ENCODE measurements around the gene TTYH1. TPM values are rescaled to one million over a fixed set of nuclear protein-coding genes. Genes with fewer than 3 reads are reported as not detected.

The TTYH1 gene
- total RNA-seq, 1 donor from 2014 or later, result not detected

- H3K27me3 Mint-ChIP-seq (ENCODE audit: unreplicated experiment), result peaks cover 2% of the 10 kb centered on the region
- peaks cover 6% of the 10 kb centered on the region for H3K36me3 Mint-ChIP-seq (ENCODE audit: unreplicated experiment)
- TF ChIP-seq CTCF (IDR thresholded peaks at IDR 0.05), result no peak
- no peak for DNase-seq (ENCODE audit: extremely low spot score, unreplicated experiment)
- no peaks in the 10 kb centered on the region for H3K9me3 Mint-ChIP-seq (ENCODE audit: unreplicated experiment)
- H3K4me3 Mint-ChIP-seq (ENCODE audit: unreplicated experiment), result no peak overlapping the region
- no peak overlapping the region for H3K27ac Mint-ChIP-seq (ENCODE audit: unreplicated experiment)
- H3K4me1 Mint-ChIP-seq (ENCODE audit: unreplicated experiment), result peaks cover 14% of the 10 kb centered on the region
Observed at GRCh38 chr19:54433697-54434096, 18.4 kb downstream of the TTYH1 start.

- H3K9me3 Mint-ChIP-seq (ENCODE audit: unreplicated experiment), result no peaks in the 10 kb centered on the region
- peaks cover 14% of the 10 kb centered on the region for H3K4me1 Mint-ChIP-seq (ENCODE audit: unreplicated experiment)
Observed at GRCh38 chr19:54434112-54434872, 19.0 kb downstream of the TTYH1 start.

DNA sequence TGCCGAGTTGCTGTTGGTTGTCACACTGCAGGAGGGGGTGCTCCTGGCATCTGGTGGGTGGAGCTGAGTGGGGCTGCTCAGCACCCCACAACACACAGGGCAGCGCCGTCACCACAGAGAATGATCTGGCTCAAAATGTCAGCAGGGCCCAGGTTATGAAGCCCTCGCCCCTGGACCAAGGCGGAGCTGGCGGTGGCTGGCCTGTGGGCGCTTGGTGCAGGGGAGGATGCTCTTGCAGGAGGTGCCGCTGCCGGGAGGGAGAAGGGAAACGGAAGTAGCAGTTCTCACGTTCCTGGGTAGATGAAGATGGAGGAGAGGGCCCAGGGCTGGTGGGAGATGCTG is 19.6 kb downstream of the TTYH1 start:
- no peak for DNase-seq (ENCODE audit: extremely low spot score, unreplicated experiment)
- Mint-ChIP-seq H3K9me3 (ENCODE audit: unreplicated experiment) (no peaks in the 10 kb centered on the region), H3K27ac (ENCODE audit: unreplicated experiment) (no peak overlapping the region), H3K4me1 (ENCODE audit: unreplicated experiment) (peaks cover 14% of the 10 kb centered on the region), H3K4me3 (ENCODE audit: unreplicated experiment) (no peak overlapping the region), H3K27me3 (ENCODE audit: unreplicated experiment) (peaks cover 2% of the 10 kb centered on the region), H3K36me3 (ENCODE audit: unreplicated experiment) (peaks cover 6% of the 10 kb centered on the region)
- no peak for TF ChIP-seq CTCF (IDR thresholded peaks at IDR 0.05)

More at GRCh38 chr19:54434112-54434872, 19.0 kb downstream of the TTYH1 start:
- no peak overlapping the region for H3K27ac Mint-ChIP-seq (ENCODE audit: unreplicated experiment)
- TF ChIP-seq CTCF (IDR thresholded peaks at IDR 0.05), result no peak
- no peak for DNase-seq (ENCODE audit: extremely low spot score, unreplicated experiment)
- H3K4me3 Mint-ChIP-seq (ENCODE audit: unreplicated experiment), result no peak overlapping the region
- H3K27me3 Mint-ChIP-seq (ENCODE audit: unreplicated experiment), result peaks cover 2% of the 10 kb centered on the region
- peaks cover 6% of the 10 kb centered on the region for H3K36me3 Mint-ChIP-seq (ENCODE audit: unreplicated experiment)

DNA sequence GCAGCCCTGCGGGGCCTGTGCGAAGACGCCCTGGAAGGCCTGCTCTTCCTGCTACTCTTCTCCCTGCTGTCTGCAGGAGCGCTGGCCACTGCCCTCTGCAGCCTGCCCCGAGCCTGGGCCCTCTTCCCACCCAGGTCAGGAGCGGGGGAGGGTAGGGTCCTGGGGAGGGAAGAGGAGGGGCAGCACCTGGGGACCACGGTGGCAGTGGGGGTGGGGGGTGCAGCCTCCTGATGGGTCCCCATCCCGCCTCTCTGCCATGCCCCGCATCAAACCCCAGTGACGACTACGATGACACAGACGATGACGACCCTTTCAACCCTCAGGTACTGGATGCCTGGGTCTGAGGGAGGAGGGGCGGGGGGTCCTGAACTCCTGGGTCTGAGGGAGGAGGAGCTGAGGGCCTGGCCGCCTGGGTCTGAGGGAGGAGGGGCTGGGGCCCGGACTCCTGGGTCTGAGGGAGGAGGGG is 20.3 kb downstream of the TTYH1 start:
- H3K4me1 Mint-ChIP-seq (ENCODE audit: unreplicated experiment), result peaks cover 14% of the 10 kb centered on the region
- H3K27me3 Mint-ChIP-seq (ENCODE audit: unreplicated experiment), result peaks cover 2% of the 10 kb centered on the region
- H3K36me3 Mint-ChIP-seq (ENCODE audit: unreplicated experiment), result peaks cover 8% of the 10 kb centered on the region
- no peak for TF ChIP-seq CTCF (IDR thresholded peaks at IDR 0.05)
- no peak overlapping the region for H3K27ac Mint-ChIP-seq (ENCODE audit: unreplicated experiment)
- H3K9me3 Mint-ChIP-seq (ENCODE audit: unreplicated experiment), result no peaks in the 10 kb centered on the region
- H3K4me3 Mint-ChIP-seq (ENCODE audit: unreplicated experiment), result no peak overlapping the region
- DNase-seq (ENCODE audit: extremely low spot score, unreplicated experiment), result no peak

DNA sequence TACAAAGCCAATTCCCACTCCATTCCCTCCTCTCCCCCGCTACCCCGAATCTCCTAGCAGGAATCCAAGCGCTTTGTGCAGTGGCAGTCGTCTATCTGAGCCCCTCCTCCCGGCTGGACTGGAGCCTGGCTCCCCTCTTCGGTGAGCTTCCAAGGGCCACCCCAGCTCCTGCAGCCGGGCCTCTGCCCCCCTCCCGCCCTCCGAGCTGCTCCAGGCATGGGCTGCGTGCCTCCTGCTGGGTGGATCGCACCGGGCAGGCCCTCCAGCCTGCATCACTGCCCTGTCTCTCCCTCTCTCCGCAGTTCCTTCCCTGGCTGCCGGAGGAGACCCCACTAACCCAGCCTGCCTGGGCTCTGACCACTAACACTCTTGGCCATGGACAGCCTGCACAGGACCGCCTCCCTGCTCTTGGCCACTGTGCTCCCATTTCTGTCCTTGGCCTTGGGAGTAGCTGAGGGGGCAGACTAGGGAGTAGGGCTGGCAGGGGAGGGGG is 20.8 kb downstream of the TTYH1 start:
- no peak for DNase-seq (ENCODE audit: extremely low spot score, unreplicated experiment)
- Mint-ChIP-seq H3K4me3 (ENCODE audit: unreplicated experiment) (no peak overlapping the region), H3K9me3 (ENCODE audit: unreplicated experiment) (no peaks in the 10 kb centered on the region), H3K27ac (ENCODE audit: unreplicated experiment) (no peak overlapping the region), H3K4me1 (ENCODE audit: unreplicated experiment) (peaks cover 12% of the 10 kb centered on the region), H3K27me3 (ENCODE audit: unreplicated experiment) (peaks cover 1% of the 10 kb centered on the region), H3K36me3 (ENCODE audit: unreplicated experiment) (peaks cover 8% of the 10 kb centered on the region)
- no peak for TF ChIP-seq CTCF (IDR thresholded peaks at IDR 0.05)

Measured in osteocyte (in vitro differentiated cells).